Effector CD4-positive, alpha-beta T cell (primary cell): Measurements from ENCODE around the gene ELP6.
"Not testable (repeated sequence)": the region's sequence is repeated elsewhere in the genome, so short reads cannot be mapped to it uniquely, and the experiment has no call there.

ENCODE experiments used
- DNase-seq: peaks from one replicate; pipeline ENCODE4 v3.0.0-alpha.2; 2020

ELP6 gene

DNA sequence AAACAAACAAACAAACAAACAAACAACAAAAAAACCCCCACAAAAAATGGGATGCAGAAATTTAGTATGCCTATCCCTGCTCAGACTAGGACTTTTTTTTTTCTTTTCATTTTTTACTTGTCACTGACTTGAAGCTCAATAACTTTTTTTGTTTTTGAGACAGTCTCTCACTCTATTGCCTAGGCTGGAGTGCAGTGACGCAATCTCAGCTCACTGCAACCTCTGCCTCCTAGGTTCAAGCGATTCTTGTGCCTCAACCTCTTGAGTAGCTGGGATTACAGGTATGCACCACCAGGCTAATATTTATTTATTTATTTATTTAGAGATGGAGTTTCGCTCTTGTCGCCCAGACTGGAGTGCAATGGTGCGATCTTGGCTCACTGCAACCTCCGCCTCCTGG, 8.2 kb downstream of the ELP6 start:
- not testable (repeated sequence) for DNase-seq

DNA sequence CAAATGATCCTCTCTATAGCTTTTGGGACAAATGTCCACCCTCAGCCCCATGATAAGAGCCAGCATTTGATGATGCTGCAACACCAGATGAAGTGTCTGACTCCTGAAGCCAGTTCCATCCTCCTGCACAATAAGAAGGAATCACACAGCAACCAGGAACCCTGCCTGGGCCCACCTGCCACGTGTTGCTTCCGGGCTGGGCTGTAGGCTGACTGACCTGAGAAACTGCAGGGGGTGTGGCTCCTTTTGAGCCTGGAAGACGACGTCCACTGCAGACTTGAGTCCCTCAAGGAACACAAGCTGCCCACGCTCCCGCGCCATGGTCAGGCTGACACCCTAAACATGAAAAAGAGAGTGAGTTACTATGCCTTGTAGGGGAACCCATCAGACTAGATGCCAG, 9.4 kb downstream of the ELP6 start:
- DNase-seq: no peak

DNA sequence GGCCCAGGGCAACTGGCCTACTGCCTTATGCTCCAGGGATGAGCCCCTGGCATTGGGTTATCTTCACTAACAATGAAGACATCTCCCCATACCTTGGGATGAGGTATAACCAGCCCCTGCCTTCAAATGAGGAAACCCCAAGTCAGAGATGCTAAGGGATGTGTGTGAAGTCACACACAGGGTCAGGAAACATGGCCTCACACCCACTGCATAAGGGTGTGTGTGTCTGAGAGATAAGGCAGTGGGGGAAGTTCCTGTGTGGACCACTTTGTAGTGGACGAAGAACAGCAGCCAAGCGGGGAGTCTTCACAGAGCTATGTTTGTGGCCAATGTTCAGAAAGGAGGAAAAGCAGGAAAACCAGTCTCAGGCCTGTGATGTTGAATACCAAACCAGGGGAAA, 10.5 kb downstream of the ELP6 start:
- DNase-seq: no peak

DNA sequence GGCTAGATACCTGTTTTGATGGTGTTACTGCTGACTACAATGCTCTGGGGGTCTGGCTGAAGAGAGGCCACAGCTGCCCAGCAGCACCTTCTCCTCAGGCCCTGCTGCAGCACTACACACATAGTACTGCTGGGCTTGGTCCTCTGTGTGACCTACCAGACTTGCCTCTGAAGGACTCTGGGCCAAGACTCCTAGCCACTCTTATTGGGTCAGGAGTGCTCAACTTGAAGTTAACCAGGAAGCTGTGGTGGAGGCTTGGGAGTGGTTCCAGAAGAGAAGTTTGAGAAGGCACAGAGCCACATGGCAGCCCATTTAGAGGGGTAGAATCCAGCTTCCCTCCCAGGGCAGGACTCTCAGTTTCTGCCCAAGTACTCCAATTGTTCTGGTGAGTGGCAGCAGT, 16.6 kb downstream of the ELP6 start:
- DNase-seq: no peak

DNA sequence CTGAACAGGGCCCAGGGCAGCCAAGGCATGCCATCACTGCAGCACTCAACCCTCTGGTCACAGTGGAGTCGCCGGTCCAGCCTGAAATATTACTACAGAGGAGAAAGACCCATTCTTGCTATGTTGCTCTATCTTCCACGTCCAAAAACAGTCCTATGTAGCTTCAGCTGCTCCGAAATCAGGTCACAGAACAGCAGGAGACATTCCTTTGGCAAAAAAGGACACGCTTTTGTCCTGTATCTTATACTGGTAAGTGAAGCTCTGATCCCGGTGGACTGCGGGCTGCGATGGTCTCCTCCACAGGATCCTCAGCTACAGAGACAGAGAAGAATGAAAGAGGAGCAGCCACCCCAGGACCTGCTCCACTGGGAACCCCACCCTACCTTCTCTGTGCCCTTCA, 17.6 kb downstream of the ELP6 start:
- no peak for DNase-seq

DNA sequence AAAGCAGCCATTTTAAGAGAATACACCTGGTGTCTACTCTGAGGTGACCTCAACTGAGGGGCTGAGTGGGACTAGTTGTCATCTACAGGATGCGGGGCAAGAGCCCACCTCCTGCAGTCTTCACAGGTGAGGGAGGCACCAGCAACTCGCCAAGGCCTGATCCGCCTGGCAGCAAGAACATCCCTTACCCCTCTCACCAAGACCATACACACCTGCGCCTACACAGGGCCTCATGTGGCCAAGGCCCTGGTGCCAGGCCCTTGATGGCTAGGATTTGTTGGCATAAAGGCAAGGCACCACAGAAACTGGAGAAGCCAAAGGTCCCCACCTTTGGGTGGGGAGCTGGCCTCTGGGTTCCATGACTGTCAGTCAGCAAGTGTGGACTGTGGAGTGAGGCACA, 18.4 kb downstream of the ELP6 start:
- DNase-seq: no peak

DNA sequence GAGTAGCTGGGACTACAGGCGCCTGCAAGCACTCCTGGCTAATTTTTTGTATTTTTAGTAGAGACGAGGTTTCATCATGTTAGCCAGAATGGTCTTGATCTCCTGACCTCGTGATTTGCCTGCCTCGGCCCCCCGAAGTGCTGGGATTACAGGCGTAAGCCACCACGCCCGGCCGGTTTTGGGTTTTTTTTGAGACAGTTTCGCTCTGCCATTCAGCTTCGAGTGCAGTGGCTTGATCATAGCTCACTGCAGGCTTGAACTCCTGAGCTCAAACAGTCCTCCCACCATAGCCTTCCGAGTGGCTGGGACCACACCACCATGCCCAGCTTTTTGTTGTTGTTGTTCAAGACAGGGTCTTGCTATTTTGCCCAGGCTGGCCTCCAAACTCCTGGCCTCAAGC, 21.7 kb downstream of the ELP6 start:
- no peak for DNase-seq

DNA sequence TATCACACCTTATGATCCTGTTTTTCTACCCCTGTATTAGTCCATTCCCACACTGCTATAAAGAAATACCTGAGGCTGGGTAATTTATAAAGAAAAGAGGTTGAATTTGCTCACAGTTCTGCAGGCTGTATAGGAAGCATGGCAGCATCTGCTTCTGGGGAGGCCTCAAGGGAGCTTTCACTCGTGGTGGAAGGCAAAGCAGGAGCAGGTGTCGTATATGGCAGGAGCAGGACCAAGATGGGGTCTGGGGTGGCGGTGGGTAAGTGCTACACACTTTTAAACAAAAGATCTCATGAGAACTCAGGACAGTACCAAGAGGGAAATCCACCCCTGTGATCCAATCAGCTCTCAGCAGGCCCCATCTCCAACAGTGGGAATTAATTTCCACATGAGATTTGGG, 22.3 kb downstream of the ELP6 start:
- no peak for DNase-seq

DNA sequence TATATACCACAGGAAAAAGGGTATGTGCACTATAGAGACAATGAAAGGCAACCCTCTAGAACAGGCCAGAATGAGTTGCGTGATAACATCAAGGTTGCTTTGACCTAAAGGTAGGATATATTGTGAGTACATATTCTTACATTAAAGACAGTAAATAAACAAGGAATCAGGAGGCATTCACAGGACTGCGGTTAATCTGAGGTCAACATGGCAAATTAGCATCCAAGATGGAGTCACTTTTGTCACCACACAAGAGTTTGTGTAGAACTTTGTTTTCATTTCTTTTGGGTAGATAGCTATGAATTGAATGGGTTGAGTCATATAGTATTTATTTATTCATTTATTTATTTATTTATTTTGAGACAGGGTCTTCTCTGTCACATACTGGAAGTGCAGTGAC, 26.2 kb downstream of the ELP6 start:
- no peak for DNase-seq

DNA sequence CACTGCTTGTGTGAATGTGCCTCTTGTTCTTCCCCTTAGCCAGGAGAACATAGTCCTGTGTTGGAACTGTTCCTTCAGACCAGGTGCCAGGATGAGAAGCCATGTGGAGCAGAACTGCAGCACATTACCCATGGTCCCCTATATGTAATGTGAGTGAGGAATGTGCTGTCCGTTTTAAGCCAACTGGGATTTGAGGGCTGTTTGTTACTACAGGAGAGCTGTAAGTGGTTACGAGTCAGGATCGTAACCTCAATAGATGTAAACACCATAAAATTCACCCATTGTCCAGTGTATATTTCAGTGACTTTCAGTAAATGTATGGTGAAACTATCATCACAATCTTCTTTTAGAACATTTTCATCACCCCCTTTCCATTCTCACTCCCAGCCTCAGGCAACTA, 27.7 kb downstream of the ELP6 start:
- DNase-seq: no peak

DNA sequence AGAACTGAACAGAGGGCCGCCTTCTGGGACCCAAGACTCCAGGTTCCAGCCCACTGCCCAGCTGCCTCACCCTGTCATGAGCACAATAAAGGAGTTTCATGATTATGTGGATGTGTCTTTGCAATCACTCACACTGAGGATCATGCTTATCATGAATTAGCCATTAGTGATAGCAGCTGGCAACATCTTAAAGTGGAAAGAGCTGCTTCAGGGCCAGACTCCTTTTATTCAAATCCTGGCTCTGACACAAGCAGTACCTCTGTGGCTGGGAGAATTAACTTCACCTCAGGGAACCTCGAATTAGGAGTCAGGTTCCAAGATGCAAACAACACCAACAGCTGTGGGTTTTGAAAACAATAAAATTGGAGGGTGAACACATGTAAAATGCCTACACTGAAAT, 31.1 kb downstream of the ELP6 start:
- no peak for DNase-seq

DNA sequence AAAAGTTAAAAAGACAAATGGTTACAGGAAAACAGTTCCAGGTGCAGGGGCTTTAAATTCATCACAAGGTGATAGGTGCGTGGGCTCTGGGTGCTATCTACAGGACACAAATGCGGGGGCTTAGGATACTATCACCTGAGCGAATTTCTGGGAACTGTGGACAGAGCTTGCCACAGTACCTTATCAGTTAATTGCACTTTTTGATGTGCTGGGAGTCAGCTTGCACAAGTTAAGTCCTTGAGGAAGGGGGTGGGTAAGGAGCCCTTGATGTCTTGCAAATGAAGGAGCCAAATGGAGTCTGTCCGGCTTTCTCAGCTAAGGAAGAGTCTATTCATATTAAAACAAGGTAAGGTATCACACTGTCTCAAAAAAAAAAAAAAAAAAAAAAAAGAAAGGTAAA, 31.7 kb downstream of the ELP6 start:
- not testable (repeated sequence) for DNase-seq

DNA sequence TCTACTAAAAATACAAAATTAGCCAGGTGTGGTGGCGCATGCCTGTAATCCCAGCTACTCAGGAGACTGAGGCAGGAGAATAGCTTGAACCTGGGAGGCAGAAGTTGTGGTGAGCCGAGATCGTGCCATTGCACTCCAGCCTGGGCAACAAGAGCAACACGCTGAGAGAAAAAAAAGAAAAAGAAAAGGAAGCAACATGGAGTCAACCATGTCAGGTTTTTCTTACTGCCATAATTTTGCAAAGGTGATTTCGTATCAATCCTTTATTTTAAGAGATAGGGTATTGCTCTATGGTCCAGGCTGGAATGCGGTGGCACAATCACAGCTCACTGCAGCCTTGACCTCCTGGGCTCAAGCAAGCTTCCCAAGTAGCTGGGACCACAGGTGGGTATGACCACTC, 33.2 kb downstream of the ELP6 start:
- DNase-seq: not testable (repeated sequence)

DNA sequence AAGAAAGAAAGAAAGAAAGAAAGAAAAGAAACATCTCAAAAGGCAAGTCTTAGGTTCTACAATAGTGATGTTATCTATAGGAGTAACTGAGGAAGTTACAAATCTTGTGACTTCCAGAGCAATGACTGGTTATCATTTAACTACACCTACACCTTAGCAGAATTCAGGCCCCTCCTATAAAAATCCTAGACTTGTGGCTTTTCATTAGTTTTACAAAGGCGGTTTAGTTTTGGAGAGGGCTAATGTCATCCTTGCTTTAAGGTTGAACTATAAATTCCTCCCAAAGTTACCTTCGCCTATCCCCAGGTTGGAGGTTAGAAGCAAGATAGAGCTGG, 33.7 kb downstream of the ELP6 start:
- DNase-seq: no peak

DNA sequence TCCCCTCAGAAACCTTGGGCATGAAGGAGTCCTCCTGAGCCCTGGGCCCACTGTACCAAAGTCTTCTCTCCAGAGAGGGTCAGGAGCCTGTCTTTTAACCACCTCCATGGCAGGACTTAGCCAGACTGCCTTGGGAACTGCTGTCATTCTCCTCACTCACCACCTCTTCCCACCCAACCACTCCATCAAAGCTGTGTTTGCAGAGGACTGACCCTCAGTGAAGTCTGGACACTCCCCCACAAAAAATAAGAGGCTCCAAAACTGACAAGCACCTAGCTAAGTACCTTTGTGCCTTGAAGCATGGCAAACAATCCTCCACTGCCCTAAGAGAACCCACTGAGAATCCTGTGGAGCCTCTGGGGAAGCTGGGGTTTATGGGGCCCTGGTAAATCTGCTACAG, 35.5 kb downstream of the ELP6 start:
- no peak for DNase-seq

DNA sequence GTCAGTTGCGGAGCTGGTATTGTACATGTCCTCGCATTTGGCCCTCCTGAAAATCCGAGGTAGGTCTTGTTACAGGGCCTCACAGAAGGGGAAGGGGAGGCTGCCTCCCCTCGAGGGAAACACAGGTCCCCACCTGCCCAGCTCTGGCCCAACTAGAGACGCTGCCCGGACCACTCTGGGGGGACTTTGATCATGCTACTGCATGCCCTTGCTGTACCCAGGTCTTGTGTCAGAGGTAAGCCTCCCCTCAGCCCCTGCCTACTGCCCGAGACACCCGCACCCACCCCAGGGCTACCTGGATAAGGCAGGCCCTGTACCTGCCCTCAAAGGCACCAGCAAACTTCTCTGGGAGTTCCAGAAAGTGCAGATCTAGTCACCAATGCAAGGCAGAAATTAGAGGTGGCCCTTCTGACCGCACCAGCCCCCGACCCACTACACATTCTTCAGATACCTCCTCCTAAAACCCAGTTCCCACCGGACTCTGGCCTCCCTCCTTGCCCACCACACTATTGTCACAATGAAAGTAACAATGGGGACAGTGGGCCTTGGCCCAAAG, 36.8 kb downstream of the ELP6 start:
- DNase-seq: no peak

DNA sequence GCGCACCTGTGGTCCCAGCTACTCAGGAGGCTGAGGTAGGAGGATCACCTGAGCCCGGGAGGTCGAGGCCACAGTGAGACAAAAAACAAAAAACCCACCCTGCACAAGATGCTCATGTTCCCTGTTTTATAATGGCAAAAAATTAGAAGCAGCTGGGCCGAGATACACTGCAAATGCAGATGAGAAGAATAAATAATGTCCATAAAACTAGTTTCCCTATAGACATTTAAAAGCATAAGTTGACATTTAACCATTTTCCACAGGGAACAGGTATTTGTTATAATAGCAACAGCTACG, 37.2 kb downstream of the ELP6 start:
- no peak for DNase-seq

DNA sequence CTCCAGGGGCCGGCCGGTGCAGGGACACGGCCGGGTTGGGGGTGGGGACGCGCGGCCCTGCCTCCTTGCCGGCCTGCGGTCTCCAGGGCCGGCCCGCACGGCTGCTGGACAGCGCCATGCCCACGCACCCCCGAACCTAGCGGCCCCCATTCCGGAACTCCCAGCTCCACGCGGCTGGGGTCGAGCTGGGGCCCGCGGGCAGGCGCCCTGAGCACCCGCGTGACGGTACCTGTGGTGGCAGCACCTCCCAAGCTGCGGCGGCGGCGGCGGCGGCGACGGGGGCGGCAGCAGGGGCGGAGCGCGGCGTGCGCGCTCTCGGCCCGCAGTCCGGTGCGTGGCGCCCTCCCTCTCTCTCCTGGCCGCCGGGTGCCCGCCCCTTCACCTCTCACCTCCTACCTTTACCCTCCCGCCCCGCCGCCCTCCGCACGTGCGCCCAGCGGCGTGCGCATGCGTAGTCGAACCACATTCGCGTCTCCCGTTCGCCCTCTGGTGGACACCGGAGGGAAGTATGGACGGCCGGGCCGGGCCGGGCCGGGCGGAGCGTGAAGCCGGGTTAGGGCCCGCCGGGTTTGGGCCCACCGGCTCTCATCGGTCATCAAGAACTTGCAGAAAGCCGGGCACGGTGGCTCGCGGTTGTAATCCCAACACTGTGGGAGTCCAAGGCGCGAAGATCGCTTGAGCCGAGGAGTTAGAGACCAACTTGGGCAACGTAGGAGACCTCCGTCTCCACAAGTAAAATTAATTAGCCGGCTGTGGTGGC, 37.8 kb downstream of the ELP6 start, which contains the start of gene SCAP:
Gene SCAP, minus strand, starts transcription at position 372 of the 760 bp plus-strand sequence. CDS start 32,948 bp downstream, outside the sequence.
- peak; percentile 95 for DNase-seq

DNA sequence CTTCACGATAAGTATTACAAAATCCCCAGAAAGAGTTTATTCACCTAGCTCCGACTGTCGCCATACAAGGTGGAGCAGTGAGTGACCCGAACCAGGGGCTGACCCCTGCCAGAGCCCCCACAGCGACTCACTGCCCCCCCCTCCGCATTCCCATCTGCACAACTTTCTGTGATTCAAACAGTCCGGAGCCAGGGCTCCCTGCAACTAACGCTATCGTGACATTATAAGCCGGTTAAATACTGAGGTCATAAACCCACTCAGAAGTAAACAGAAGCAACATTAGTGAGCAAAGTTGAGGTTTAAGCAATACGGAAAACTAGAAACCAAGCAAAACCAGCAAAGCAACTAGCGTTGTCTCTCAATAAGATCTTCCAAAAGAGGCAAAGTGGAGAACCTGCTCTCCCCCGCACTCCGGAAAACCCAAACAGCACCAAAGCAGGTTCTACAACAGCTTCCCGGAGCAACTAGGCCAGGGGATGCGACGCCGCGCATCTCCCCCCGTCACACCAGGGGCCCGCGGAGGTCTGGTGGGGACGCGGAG, 38.4 kb downstream of the ELP6 start:
- DNase-seq: no peak

DNA sequence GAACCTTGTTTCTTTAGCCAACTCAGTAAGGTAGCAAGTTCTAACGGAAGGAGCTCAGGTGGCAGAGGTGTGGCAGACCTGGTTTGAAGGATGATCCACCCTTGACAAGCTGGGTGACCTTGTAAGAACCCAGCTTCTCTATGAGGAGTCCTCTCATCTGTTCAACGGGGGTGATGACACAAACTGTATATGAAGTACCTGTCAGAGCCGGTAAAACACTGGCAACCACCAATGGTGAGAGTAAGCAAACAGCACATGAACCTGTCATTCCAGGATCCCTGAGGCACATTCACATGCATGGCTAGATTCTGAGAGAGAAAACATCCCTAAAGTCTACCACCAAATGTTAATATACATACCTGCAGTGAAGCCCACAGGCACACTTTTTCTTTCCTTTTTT, 40.1 kb downstream of the ELP6 start:
- no peak for DNase-seq

DNA sequence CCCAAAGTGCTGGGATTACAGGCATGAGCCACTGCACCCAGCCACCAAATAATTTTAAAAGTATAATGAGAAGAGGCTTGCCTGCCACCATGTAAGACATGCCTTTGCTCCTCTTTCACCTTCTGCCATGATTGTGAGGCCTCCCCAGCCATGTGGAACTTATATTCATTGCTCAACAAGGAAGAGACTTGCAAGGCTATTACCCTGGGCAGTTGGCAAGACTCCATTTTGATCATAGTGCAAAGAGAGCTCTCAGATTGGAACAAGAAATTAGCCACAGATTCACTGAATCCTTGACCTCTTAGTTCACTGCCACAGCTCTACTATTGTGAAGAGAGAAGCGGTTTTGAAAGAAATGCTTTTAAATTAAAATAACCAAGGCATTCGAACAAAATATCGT, 43.9 kb downstream of the ELP6 start:
- DNase-seq: no peak

DNA sequence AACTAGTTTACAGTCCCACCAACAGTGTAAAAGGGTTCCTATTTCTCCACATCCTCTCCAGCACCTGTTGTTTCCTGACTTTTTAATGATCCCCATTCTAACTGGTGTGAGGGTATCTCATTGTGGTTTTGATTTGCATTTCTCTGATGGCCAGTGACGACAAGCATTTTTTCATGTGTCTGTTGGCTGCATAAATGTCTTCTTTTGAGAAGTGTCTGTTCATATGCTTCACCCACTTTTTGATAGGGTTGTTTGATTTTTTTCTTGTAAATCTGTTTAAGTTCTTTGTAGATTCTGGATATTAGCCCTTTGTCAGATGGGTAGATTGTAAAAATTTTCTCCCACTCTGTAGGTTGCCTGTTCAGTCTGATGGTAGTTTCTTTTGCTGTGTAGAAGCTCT, 45.2 kb downstream of the ELP6 start:
- DNase-seq: not testable (repeated sequence)

DNA sequence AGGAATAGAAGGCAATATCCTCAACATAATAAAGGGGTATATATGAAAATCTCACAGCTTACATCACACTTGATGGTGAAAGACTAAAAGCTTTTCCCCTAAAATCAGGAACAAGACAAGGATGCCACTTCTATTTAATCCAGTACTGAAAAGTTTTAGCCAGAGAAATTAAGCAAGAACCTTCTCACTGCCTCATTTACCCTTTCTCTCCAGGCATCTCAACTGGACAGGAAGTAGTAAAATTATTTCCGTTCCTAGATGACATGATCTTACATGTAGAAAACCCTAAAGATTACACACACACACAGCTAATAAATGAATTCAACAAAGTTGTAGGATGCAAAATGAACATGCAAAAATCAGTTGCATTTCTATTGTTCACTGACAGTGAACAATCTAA, 48.9 kb downstream of the ELP6 start:
- no peak for DNase-seq

DNA sequence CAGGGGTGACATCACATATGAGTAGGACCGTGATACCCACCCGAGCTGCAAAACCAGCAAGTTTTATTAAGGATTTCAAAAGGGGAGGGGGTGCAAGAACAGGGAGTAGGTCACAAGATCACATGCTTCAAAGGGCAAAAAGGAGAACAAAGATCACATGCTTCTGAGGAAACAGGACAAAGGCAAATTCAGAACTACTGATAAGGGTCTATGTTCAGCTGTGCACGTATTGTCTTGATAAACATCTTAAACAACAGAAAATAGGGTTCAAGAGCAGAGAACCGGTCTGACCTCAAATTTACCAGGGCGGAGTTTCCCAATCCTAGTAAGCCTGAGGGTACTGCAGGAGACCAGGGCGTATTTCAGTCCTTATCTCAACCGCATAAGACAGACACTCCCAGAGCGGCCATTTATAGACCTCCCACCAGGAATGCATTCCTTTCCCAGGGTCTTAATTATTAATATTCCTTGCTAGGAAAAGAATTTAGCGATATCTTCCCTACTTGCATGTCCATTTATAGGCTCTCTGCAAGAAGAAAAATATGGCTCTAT, 53.9 kb downstream of the ELP6 start:
- DNase-seq: not testable (repeated sequence)

DNA sequence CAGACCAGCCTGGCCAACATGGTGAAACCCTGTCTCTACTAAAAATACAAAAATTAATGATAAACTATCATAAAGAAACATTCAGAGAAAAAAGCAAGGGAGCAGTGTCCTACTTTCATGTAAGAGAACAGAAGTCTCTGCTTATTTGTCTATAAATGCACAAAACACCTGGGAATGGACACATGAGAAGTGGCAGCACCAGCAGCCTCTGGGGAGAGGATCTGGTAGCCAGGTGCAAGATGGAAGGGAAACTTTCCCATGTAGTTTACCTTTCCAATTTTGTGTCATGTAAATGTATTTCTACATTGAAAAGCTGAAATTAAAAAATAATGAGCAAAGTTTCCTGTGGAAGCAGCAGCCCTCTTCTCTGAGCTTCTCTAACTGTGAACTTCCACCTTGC, 56.5 kb downstream of the ELP6 start:
- DNase-seq: no peak
